ENCODE results near the gene DSTN. TPM values are rescaled to one million over a fixed set of nuclear protein-coding genes. Genes with fewer than 3 reads are reported as not detected.

Gene DSTN
- total and polyA plus RNA-seq, 2 experiments from 2014 or later, result 162 to 459 TPM

DNA sequence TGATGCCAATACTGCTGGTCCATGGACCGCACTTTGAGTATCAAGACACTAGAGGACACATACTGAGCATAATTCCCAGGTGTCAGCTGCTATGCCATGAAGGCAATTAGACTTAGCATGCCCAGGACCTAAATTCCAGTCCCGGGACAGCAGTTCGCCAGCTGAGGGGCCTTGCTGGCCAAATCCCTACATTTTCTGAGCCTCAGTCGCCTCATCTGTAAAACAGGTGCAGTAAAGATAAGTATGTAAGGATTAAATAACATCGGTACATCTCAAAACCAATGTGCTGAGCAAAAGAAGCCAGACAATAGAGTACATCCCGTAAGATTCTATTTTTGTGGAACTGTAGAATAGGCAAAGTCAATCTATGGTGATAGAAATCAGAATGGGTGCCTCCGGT lies 39.7 kb upstream of the DSTN start:
- no peak overlapping the region for H3K27ac ChIP-seq (ENCODE audit: low read depth)
- no peaks in the 10 kb centered on the region for H3K9me2 ChIP-seq (ENCODE audit: insufficient read depth)
- peak overlapping the region; percentile 76 for H3K4me2 ChIP-seq
- DNase-seq (ENCODE audit: low spot score) (no peak), ATAC-seq (no peak)
- Mint-ChIP-seq H3K9me3 (no peaks in the 10 kb centered on the region; the same call in 2 of the 3 replicates), H3K27me3 (ENCODE audit: insufficient read depth, low read depth, poor library complexity) (peaks cover 14% of the 10 kb centered on the region), H3K4me1 (peaks cover 18% of the 10 kb centered on the region), H3K36me3 (ENCODE audit: low read depth) (no peaks in the 10 kb centered on the region), H3K27ac (no peak overlapping the region), H3K4me3 (peak overlapping the region; percentile 61)
- peaks cover 16% of the 10 kb centered on the region for H3K4me1 ChIP-seq (ENCODE audit: insufficient read depth)
- no peaks in the 10 kb centered on the region for H3K79me2 ChIP-seq (replicated peaks; ENCODE audit: insufficient read depth)
- peaks cover 23% of the 10 kb centered on the region for H3K27me3 ChIP-seq (ENCODE audit: insufficient read depth)
- TF ChIP-seq, protein P1, sequence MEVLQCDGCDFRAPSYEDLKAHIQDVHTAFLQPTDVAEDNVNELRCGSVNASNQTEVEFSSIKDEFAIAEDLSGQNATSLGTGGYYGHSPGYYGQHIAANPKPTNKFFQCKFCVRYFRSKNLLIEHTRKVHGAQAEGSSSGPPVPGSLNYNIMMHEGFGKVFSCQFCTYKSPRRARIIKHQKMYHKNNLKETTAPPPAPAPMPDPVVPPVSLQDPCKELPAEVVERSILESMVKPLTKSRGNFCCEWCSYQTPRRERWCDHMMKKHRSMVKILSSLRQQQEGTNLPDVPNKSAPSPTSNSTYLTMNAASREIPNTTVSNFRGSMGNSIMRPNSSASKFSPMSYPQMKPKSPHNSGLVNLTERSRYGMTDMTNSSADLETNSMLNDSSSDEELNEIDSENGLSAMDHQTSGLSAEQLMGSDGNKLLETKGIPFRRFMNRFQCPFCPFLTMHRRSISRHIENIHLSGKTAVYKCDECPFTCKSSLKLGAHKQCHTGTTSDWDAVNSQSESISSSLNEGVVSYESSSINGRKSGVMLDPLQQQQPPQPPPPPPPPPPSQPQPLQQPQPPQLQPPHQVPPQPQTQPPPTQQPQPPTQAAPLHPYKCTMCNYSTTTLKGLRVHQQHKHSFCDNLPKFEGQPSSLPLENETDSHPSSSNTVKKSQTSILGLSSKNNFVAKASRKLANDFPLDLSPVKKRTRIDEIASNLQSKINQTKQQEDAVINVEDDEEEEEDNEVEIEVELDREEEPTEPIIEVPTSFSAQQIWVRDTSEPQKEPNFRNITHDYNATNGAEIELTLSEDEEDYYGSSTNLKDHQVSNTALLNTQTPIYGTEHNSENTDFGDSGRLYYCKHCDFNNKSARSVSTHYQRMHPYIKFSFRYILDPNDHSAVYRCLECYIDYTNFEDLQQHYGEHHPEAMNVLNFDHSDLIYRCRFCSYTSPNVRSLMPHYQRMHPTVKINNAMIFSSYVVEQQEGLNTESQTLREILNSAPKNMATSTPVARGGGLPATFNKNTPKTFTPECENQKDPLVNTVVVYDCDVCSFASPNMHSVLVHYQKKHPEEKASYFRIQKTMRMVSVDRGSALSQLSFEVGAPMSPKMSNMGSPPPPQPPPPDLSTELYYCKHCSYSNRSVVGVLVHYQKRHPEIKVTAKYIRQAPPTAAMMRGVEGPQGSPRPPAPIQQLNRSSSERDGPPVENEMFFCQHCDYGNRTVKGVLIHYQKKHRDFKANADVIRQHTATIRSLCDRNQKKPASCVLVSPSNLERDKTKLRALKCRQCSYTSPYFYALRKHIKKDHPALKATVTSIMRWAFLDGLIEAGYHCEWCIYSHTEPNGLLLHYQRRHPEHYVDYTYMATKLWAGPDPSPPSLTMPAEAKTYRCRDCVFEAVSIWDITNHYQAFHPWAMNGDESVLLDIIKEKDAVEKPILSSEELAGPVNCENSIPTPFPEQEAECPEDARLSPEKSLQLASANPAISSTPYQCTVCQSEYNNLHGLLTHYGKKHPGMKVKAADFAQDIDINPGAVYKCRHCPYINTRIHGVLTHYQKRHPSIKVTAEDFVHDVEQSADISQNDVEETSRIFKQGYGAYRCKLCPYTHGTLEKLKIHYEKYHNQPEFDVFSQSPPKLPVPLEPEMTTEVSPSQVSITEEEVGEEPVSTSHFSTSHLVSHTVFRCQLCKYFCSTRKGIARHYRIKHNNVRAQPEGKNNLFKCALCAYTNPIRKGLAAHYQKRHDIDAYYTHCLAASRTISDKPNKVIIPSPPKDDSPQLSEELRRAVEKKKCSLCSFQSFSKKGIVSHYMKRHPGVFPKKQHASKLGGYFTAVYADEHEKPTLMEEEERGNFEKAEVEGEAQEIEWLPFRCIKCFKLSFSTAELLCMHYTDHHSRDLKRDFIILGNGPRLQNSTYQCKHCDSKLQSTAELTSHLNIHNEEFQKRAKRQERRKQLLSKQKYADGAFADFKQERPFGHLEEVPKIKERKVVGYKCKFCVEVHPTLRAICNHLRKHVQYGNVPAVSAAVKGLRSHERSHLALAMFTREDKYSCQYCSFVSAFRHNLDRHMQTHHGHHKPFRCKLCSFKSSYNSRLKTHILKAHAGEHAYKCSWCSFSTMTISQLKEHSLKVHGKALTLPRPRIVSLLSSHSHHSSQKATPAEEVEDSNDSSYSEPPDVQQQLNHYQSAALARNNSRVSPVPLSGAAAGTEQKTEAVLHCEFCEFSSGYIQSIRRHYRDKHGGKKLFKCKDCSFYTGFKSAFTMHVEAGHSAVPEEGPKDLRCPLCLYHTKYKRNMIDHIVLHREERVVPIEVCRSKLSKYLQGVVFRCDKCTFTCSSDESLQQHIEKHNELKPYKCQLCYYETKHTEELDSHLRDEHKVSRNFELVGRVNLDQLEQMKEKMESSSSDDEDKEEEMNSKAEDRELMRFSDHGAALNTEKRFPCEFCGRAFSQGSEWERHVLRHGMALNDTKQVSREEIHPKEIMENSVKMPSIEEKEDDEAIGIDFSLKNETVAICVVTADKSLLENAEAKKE (CRISPR knock-in tag; IDR thresholded peaks at IDR 0.05), result no peak
- H3F3A ChIP-seq (replicated peaks; ENCODE audit: low read depth), result peaks cover 11% of the 10 kb centered on the region
- peak overlapping the region; percentile 56 for H3K4me3 ChIP-seq
- H3K36me3 ChIP-seq (ENCODE audit: insufficient read depth), result no peaks in the 10 kb centered on the region
- no peaks in the 10 kb centered on the region for H4K20me1 ChIP-seq (replicated peaks; ENCODE audit: insufficient read depth)
- H2AFZ ChIP-seq, result no peak overlapping the region

DNA sequence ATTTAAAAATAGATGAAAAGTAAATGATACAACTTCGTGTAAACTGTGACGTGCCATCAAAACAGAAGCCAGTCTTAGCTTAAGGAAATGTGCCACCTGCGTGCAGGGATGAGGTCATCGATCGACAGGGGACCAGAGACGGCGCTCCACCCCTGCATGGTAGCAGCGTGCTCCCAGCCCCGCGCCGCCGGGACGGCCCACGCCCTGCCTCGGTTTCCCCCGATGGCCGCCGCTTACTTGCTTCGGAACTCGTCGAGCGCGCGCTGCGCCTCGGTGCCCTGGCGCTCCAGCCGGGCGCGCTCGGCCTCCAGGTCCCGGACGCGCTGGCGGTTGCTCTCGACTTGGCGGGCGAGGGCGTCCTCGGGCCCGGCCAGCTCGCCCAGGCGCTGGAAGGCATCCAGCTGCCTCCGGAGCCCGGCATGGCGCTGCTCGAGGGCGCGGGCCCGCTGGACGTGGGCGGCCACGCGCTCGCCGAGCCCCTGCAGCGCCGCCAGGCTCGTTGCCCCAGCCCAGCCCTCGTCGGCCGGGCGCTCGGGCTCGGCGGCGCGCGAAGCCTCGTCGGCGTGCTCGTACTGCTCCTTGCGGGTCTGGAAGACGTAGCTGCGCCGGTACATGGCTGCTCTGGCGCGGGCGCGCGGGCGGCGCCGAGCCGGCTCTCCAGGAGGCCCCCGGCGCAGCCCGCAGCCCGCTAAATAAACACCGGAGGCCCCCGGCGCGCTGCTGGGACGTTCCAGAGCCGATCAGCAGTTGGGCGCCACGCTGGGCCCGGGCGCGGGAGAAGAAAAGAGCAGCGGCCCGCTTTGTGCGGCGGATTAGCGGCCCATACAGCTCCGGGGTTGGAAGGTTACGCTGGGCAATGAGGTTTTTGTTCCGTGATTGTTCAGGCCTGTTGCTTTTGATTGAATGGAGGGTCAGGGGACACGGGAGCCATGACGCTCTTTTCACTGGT lies 38.9 kb upstream of the DSTN start, which contains the start of gene BFSP1:
Gene BFSP1 (minus strand): TSS at position 664 of the 949 bp plus-strand sequence. CDS start 50 bp downstream, at position 614.
- Histone ChIP-seq H4K20me1 (replicated peaks; ENCODE audit: insufficient read depth) (no peaks in the 10 kb centered on the region), H3K9me2 (ENCODE audit: insufficient read depth) (no peaks in the 10 kb centered on the region), H3K4me2 (peak within 1 kb of the TSS; percentile 76), H3K27ac (ENCODE audit: low read depth) (0 out of 2 replicates have a peak within 1 kb of the TSS, but pooled peaks have one; percentile 7), H3K79me2 (replicated peaks; ENCODE audit: insufficient read depth) (no peaks in the 10 kb centered on the region), H2AFZ (peak within 1 kb of the TSS; percentile 25; the same call in 1 of the 2 replicates), H3K27me3 (ENCODE audit: insufficient read depth) (peaks cover 23% of the 10 kb centered on the region), H3F3A (replicated peaks; ENCODE audit: low read depth) (peaks cover 11% of the 10 kb centered on the region), H3K4me1 (ENCODE audit: insufficient read depth) (peaks cover 16% of the 10 kb centered on the region), H3K36me3 (ENCODE audit: insufficient read depth) (no peaks in the 10 kb centered on the region), H3K4me3 (peak within 1 kb of the TSS; percentile 56)
- ATAC-seq (peak; percentile 89), DNase-seq (ENCODE audit: low spot score) (peak; percentile 88)
- Mint-ChIP-seq H3K27me3 (ENCODE audit: insufficient read depth, low read depth, poor library complexity) (peaks cover 10% of the 10 kb centered on the region), H3K4me1 (peaks cover 14% of the 10 kb centered on the region), H3K27ac (peak within 1 kb of the TSS; percentile 88), H3K9me3 (no peaks in the 10 kb centered on the region; the same call in 2 of the 3 replicates), H3K4me3 (peak within 1 kb of the TSS; percentile 86), H3K36me3 (ENCODE audit: low read depth) (no peaks in the 10 kb centered on the region)
- TF ChIP-seq, protein P1 (CRISPR knock-in tag; IDR thresholded peaks at IDR 0.05), result no peak
- TF ChIP-seq EZH2phosphoT487 (IDR thresholded peaks at IDR 0.05; ENCODE audit: unreplicated experiment), result no peak
- TF ChIP-seq NANOG (IDR thresholded peaks at IDR 0.05; ENCODE audit: borderline replicate concordance), result no peak
- TF ChIP-seq STAT1 (IDR thresholded peaks at IDR 0.05; ENCODE audit: unreplicated experiment), result no peak

Data from GM23338 (cell line).